SK-N-SH (cell line): ENCODE results near the gene ABCC12. TPM values are rescaled to one million over a fixed set of nuclear protein-coding genes. Genes with fewer than 3 reads are reported as not detected.
"Not testable (repeated sequence)": the region's sequence is repeated elsewhere in the genome, so short reads cannot be mapped to it uniquely, and the experiment has no call there.

ENCODE experiments used
- CTCF ChIA-PET: fragments of 300-600, 350-600 bp; formaldehyde crosslinking; extraction: SDS; loops from one replicate; lab custom pipeline; 2021; lab: Yijun Ruan, JAX
- POLR2A ChIA-PET: fragments of 350-600 bp; sonication (Branson Sonifier 250); formaldehyde crosslinking; extraction: SDS; loops from one replicate; lab custom pipeline; 2020; ENCODE audit warnings: antibody characterized with exemption, inconsistent platforms; lab: Yijun Ruan, JAX
- DNase-seq: peaks from one replicate; pipeline ENCODE4 v3.0.0; 2012
- H2AFZ ChIP-seq: fragments of 200-600 bp; sonication (generic); 2 replicates; pipeline ENCODE4 v1.8.1; 2016; ENCODE audit warnings: antibody characterized with exemption, mild to moderate bottlenecking, low read depth
- H3F3A ChIP-seq: fragments of 200-600 bp; sonication (generic); replicated peaks from 2 replicates; pipeline ENCODE3; 2016; ENCODE audit warnings: antibody characterized with exemption, mild to moderate bottlenecking; ENCODE audit not compliant: insufficient read depth
- H3K27ac ChIP-seq, 2 experiments: fragments of 200-500 bp in 1 of 2; fragments of 200-600 bp in 1 of 2; sonication (Bioruptor generic) in 1 of 2; sonication (generic), shearing (Covaris generic) in 1 of 2; 2 replicates each; pipeline versions ENCODE4 v1.5.1 to v1.6.1; 2014 to 2016; ENCODE audit warnings: low read depth in 2 of 2, inconsistent platforms in 1 of 2, low read length in 1 of 2, mild to moderate bottlenecking in 1 of 2, mixed read lengths in 1 of 2
- H3K27me3 ChIP-seq: fragments of 200-600 bp; sonication (generic), shearing (Covaris generic); 2 replicates; pipeline ENCODE4 v1.6.1; 2016; ENCODE audit warnings: mixed run types; ENCODE audit not compliant: insufficient read depth
- H3K36me3 ChIP-seq, 2 experiments: fragments of 200-500 bp in 1 of 2; fragments of 200-600 bp in 1 of 2; sonication (Bioruptor generic) in 1 of 2; sonication (generic) in 1 of 2; replicated peaks in 1 of 2; 2 replicates each; pipeline versions ENCODE3 to v1.5.1; 2014 to 2016; ENCODE audit warnings: low read length in 1 of 2, mild to moderate bottlenecking in 1 of 2; ENCODE audit not compliant: insufficient read depth in 2 of 2, control insufficient read depth in 1 of 2
- H3K4me1 ChIP-seq, 2 experiments: fragments of 200-500 bp in 1 of 2; fragments of 200-600 bp in 1 of 2; sonication (Bioruptor generic) in 1 of 2; sonication (generic), shearing (Covaris generic) in 1 of 2; 2 replicates each; pipeline versions ENCODE4 v1.5.1 to v1.6.1; 2014 to 2016; ENCODE audit warnings: low read depth in 1 of 2, low read length in 1 of 2, mixed run types in 1 of 2; ENCODE audit not compliant: insufficient read depth in 2 of 2, control insufficient read depth in 1 of 2
- H3K4me2 ChIP-seq: fragments of 200-600 bp; sonication (generic), shearing (Covaris generic); 2 replicates; pipeline ENCODE4 v1.6.1; 2017; ENCODE audit warnings: mixed run types
- H3K4me3 ChIP-seq, 2 experiments: fragments of 200-500 bp in 1 of 2; fragments of 200-600 bp in 1 of 2; sonication (Bioruptor generic) in 1 of 2; sonication (generic), shearing (Covaris generic) in 1 of 2; 2 replicates each; pipeline versions ENCODE4 v1.5.1 to v1.8.1; 2014 to 2016; ENCODE audit warnings: low read depth in 2 of 2, inconsistent platforms in 1 of 2, low read length in 1 of 2, mild to moderate bottlenecking in 1 of 2, mixed read lengths in 1 of 2, moderate library complexity in 1 of 2
- H3K79me2 ChIP-seq: fragments of 200-600 bp; sonication (generic); 2 replicates; pipeline ENCODE4 v1.8.1; 2017; ENCODE audit warnings: mild to moderate bottlenecking; ENCODE audit not compliant: insufficient read depth
- H3K9ac ChIP-seq: fragments of 200-600 bp; sonication (generic); 2 replicates; pipeline ENCODE4 v1.6.1; 2017; ENCODE audit warnings: mixed run types
- H3K9me2 ChIP-seq: fragments of 200-600 bp; sonication (generic); 2 replicates; pipeline ENCODE4 v1.6.1; 2017; ENCODE audit warnings: mixed run types
- H3K9me3 ChIP-seq: fragments of 200-600 bp; sonication (generic); 2 replicates; pipeline ENCODE4 v1.6.1; 2017; ENCODE audit warnings: mixed run types, mild to moderate bottlenecking, moderate library complexity
- H4K20me1 ChIP-seq: fragments of 200-600 bp; sonication (generic); 2 replicates; pipeline ENCODE4 v1.6.1; 2017; ENCODE audit warnings: mild to moderate bottlenecking, mixed run types; ENCODE audit not compliant: insufficient read depth
- CTCF ChIP-seq: fragments of 200-600 bp; sonication (generic); IDR thresholded peaks from 2 replicates; pipeline ENCODE4 v1.6.1; 2017; ENCODE audit warnings: antibody characterized with exemption, mild to moderate bottlenecking, moderate library complexity
- ELF1 ChIP-seq: IDR thresholded peaks from 2 replicates; pipeline ENCODE4 v1.4.0; 2012
- FOXJ3 ChIP-seq: sonication (generic); formaldehyde crosslinking; IDR thresholded peaks from 2 replicates; pipeline ENCODE4 v1.5.1; 2020; ENCODE audit warnings: mild to moderate bottlenecking, missing genetic modification reagents
- GABPA ChIP-seq: IDR thresholded peaks from 2 replicates; pipeline ENCODE4 v1.4.0; 2012; ENCODE audit warnings: low read depth, mild to moderate bottlenecking
- GATA2 ChIP-seq: sonication (generic); formaldehyde crosslinking; IDR thresholded peaks from 2 replicates; pipeline ENCODE4 v1.5.0; 2020; ENCODE audit warnings: mild to moderate bottlenecking, missing genetic modification reagents
- IRF3 ChIP-seq: fragments of 150-350 bp; IDR thresholded peaks from 2 replicates; pipeline ENCODE4 v1.6.1; 2016; ENCODE audit warnings: mild to moderate bottlenecking, low read depth, low read length
- MAX ChIP-seq: IDR thresholded peaks from 2 replicates; pipeline ENCODE4 v1.4.0; 2012; ENCODE audit warnings: low read depth
- NFIC ChIP-seq: IDR thresholded peaks from 2 replicates; pipeline ENCODE4 v1.4.0; 2012; ENCODE audit warnings: borderline replicate concordance
- NRF1 ChIP-seq: IDR thresholded peaks from 2 replicates; pipeline ENCODE4 v1.6.1; 2012; ENCODE audit warnings: low read depth, mild to moderate bottlenecking, low read length
- RAD21 ChIP-seq: IDR thresholded peaks from 2 replicates; pipeline ENCODE4 v1.6.1; 2012; ENCODE audit warnings: mild to moderate bottlenecking, low read length
- RCOR1 ChIP-seq: fragments of 150-350 bp; IDR thresholded peaks from 2 replicates; pipeline ENCODE4 v1.6.1; 2017; ENCODE audit warnings: antibody characterized with exemption, low read length
- TCF12 ChIP-seq: IDR thresholded peaks from 2 replicates; pipeline ENCODE4 v1.4.0; 2012
- USF1 ChIP-seq: IDR thresholded peaks from 2 replicates; pipeline ENCODE4 v1.4.0; 2012; ENCODE audit warnings: low read depth, borderline replicate concordance
- USF2 ChIP-seq: fragments of 150-350 bp; IDR thresholded peaks from 2 replicates; pipeline ENCODE4 v1.6.1; 2017; ENCODE audit warnings: antibody characterized with exemption, low read length, low read depth, borderline replicate concordance
- YY1 ChIP-seq: IDR thresholded peaks from 2 replicates; pipeline ENCODE4 v1.4.0; 2012; ENCODE audit warnings: low read depth, mild to moderate bottlenecking
- WGBS: methylation state at CpG from one replicate; pipeline ENCODE4 v1.1.6; 2017; ENCODE audit warnings: low lambda C conversion rate; 5-methylcytosine and 5-hydroxymethylcytosine counted together
- polyA plus RNA-seq, 3 experiments: library from polyadenylated mRNA; depleted of rRNA; stranded (reverse); fragments of >200 nt; gene quantifications; 2 replicates each; pipeline ENCODE4 v1.2.3, GENCODE V29; 2012

ABCC12 gene
- polyA plus RNA-seq, 1 of the 3 experiments (the other 2 are of a cell fraction), result not detected

- Histone ChIP-seq H3K9me2 (no peaks in the 10 kb centered on the region), H3K9me3 (no peaks in the 10 kb centered on the region), H2AFZ (no peak overlapping the region)
- ChIA-PET POLR2A (no interaction called here), CTCF (interaction anchor here (1.7 kb wide), 1 partner anchor 10 kb away, joined by 5 read pairs; no protein-coding TSS in a partner anchor)
- TF ChIP-seq ELF1, result no peak
- TF ChIP-seq, all 33 proteins: peak for 0
- Histone ChIP-seq H3K27me3 (no peaks in the 10 kb centered on the region), H3K4me2 (no peak overlapping the region), H3K4me1 (no peaks in the 10 kb centered on the region; a peak in 1 of 4 replicates), H3K4me3 (no peak overlapping the region), H3K36me3 (no peaks in the 10 kb centered on the region), H3K9ac (no peak overlapping the region), H3K27ac (no peak overlapping the region), H4K20me1 (no peaks in the 10 kb centered on the region), H3F3A (no peaks in the 10 kb centered on the region), H3K79me2 (no peaks in the 10 kb centered on the region)
- WGBS, result 47% methylated on average over 7 of the region's 8 CpGs
- no peak for DNase-seq
Observed at GRCh38 chr16:48182979-48183537, 27.3 kb upstream of the ABCC12 start.

- WGBS, result 60% methylated on average over 11 of the region's 14 CpGs
Observed at GRCh38 chr16:48181746-48182520, 26.1 kb upstream of the ABCC12 start.

GRCh38 chr16:48180868-48181480, 25.2 kb upstream of the ABCC12 start:
- WGBS, result 73% methylated on average over 3 of the region's 9 CpGs
- CTCF ChIA-PET, result interaction anchor here (1.2 kb wide), 1 partner anchor 16 kb away, joined by 5 read pairs; no protein-coding TSS in a partner anchor
- no peaks in the 10 kb centered on the region; a peak in 1 of 4 replicates for H3K4me1 ChIP-seq

More at GRCh38 chr16:48181746-48182520, 26.1 kb upstream of the ABCC12 start:
- H3K4me1 ChIP-seq, H3K4me2 ChIP-seq, H4K20me1 ChIP-seq, POLR2A ChIA-PET, H3K36me3 ChIP-seq, DNase-seq, H2AFZ ChIP-seq, H3K4me3 ChIP-seq, H3K27ac ChIP-seq, H3K9ac ChIP-seq, H3K27me3 ChIP-seq, H3K9me2 ChIP-seq, H3F3A ChIP-seq, H3K79me2 ChIP-seq, H3K9me3 ChIP-seq: not testable (repeated sequence)
- CTCF ChIA-PET, result interaction anchor here (0.6 to 1.2 kb wide), 2 partner anchors 12 to 17 kb away, joined by 3 to 5 read pairs; no protein-coding TSS in a partner anchor

More at GRCh38 chr16:48180868-48181480, 25.2 kb upstream of the ABCC12 start:
- no peak for DNase-seq
- TF ChIP-seq TCF12 (no peak), MAX (no peak), FOXJ3 (CRISPR knock-in tag) (no peak), RCOR1 (no peak), GATA2 (CRISPR knock-in tag) (no peak), NRF1 (no peak), GABPA (no peak), USF2 (no peak), IRF3 (no peak), CTCF (no peak), NFIC (no peak), YY1 (no peak), USF1 (no peak), RAD21 (no peak)
- Histone ChIP-seq H3F3A (no peaks in the 10 kb centered on the region), H3K36me3 (no peaks in the 10 kb centered on the region), H3K9me2 (no peaks in the 10 kb centered on the region), H3K4me2 (no peak overlapping the region), H3K27ac (no peak overlapping the region), H3K9ac (no peak overlapping the region), H4K20me1 (no peaks in the 10 kb centered on the region), H3K4me3 (no peak overlapping the region), H3K27me3 (no peaks in the 10 kb centered on the region), H3K9me3 (no peaks in the 10 kb centered on the region), H3K79me2 (no peaks in the 10 kb centered on the region), H2AFZ (no peak overlapping the region)
- POLR2A ChIA-PET, result no interaction called here
